ENCODE results near the gene ITGBL1.

The ITGBL1 gene

DNA sequence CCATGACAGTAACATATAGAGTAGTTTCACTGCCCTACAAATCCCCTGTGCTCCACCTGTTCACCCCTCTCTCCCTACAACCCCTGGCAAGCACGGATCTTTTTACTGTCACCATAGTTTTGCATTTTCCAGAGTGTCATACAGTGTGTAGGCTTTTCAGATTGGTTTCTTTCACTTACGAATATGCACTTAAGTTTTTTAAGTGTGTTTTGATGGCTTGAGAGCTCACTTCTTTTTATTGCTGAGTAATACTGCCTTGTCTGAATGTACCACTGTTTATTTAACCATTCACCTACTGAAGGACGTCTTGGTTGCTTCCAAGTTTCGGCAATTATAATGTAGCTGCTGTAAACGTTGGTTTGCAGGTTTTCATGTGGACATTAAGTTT is 175.1 kb downstream of the ITGBL1 start:
- H3K36me3 ChIP-seq (ENCODE audit: insufficient read depth, low read length): no peaks in the 10 kb centered on the region
- no peaks in the 10 kb centered on the region; the same call in 1 of the 2 replicates for H3K9me3 ChIP-seq (ENCODE audit: control insufficient read depth, insufficient read depth, low read length)
- H3K9ac ChIP-seq (ENCODE audit: low read depth, low read length): no peak overlapping the region
- H3K4me1 ChIP-seq (ENCODE audit: insufficient read depth, low read length): peaks cover 14% of the 10 kb centered on the region

DNA sequence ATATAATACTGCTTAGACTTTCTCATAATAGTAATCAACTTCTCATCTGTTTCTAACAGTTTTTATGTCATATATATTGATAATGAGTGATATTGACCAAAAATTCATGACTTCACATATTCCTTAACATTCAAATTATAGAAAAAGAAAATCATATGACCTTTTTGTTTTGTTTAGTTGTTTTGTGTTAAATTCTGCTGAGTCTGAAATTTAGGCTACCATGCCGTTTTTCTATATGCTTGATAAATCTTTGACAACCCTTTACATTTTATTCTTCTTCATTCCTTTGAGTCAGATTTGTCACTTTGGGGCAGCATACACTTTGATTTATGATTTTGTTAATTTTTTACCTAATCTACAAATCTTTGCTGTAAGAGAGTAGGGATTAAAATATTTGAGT is 176.4 kb downstream of the ITGBL1 start:
- Histone ChIP-seq H3K9ac (ENCODE audit: low read depth, low read length) (no peak overlapping the region), H3K4me1 (ENCODE audit: insufficient read depth, low read length) (peaks cover 7% of the 10 kb centered on the region), H3K36me3 (ENCODE audit: insufficient read depth, low read length) (no peaks in the 10 kb centered on the region), H3K9me3 (ENCODE audit: control insufficient read depth, insufficient read depth, low read length) (no peaks in the 10 kb centered on the region; the same call in 1 of the 2 replicates)

GRCh38 chr13:101631395-101631794 is 178.9 kb downstream of the ITGBL1 start:
- no peaks in the 10 kb centered on the region for H3K36me3 ChIP-seq (ENCODE audit: insufficient read depth, low read length)
- H3K9me3 ChIP-seq (ENCODE audit: control insufficient read depth, insufficient read depth, low read length): no peaks in the 10 kb centered on the region; the same call in 1 of the 2 replicates
- no peaks in the 10 kb centered on the region for H3K4me1 ChIP-seq (ENCODE audit: insufficient read depth, low read length)
- no peak overlapping the region for H3K9ac ChIP-seq (ENCODE audit: low read depth, low read length)

DNA sequence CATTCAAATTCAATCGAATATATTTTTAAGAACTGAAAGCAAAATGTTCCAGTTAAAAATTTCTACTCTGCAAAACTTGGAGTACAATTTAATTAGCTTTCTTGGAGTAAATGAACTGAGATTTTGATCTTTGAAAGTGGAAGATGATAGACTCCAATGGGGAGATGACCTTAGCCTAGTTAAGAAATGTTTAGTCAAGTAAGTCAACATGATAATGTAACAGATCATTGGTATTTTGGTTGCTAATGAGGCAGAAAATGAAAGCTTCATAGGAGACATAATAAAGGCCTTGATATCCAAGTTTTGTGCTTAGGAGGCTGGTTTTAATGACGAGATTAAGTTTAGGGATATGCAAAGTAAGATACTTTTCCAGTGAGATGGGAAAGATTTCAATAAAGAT is 181.7 kb downstream of the ITGBL1 start:
- Histone ChIP-seq H3K4me1 (ENCODE audit: insufficient read depth, low read length) (no peaks in the 10 kb centered on the region), H3K9me3 (ENCODE audit: control insufficient read depth, insufficient read depth, low read length) (no peaks in the 10 kb centered on the region), H3K36me3 (ENCODE audit: insufficient read depth, low read length) (no peaks in the 10 kb centered on the region), H3K9ac (ENCODE audit: low read depth, low read length) (no peak overlapping the region)

DNA sequence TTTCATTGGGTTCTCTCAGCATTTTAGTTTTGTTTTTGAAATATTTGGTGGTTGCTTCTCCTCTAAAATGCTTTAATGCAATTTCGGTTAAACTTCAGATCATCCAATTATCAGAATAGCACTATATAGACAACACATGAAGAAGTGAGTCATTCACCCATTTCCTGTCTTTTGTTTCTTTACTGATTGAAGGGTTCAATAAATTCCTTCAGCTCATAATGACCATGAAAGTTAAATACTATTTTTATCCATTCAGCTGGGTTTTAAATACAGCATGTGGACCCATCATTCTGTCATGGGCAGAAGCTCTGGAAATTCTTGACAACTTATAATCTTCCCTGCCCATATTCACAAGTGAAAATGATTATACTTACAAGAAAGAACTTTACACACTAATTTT is 187.2 kb downstream of the ITGBL1 start:
- Histone ChIP-seq H3K36me3 (ENCODE audit: insufficient read depth, low read length) (no peaks in the 10 kb centered on the region), H3K9ac (ENCODE audit: low read depth, low read length) (no peak overlapping the region), H3K9me3 (ENCODE audit: control insufficient read depth, insufficient read depth, low read length) (no peaks in the 10 kb centered on the region), H3K4me1 (ENCODE audit: insufficient read depth, low read length) (no peaks in the 10 kb centered on the region; the same call in 1 of the 2 replicates)

- H3K4me1 ChIP-seq (ENCODE audit: insufficient read depth, low read length): no peaks in the 10 kb centered on the region; the same call in 1 of the 2 replicates
- H3K9ac ChIP-seq (ENCODE audit: low read depth, low read length): no peak overlapping the region
- H3K36me3 ChIP-seq (ENCODE audit: insufficient read depth, low read length): no peaks in the 10 kb centered on the region
- no peaks in the 10 kb centered on the region for H3K9me3 ChIP-seq (ENCODE audit: control insufficient read depth, insufficient read depth, low read length)
Measured at GRCh38 chr13:101640788-101641400, 188.4 kb downstream of the ITGBL1 start.

- Histone ChIP-seq H3K4me1 (ENCODE audit: insufficient read depth, low read length) (no peaks in the 10 kb centered on the region), H3K9me3 (ENCODE audit: control insufficient read depth, insufficient read depth, low read length) (no peaks in the 10 kb centered on the region), H3K36me3 (ENCODE audit: insufficient read depth, low read length) (no peaks in the 10 kb centered on the region), H3K9ac (ENCODE audit: low read depth, low read length) (no peak overlapping the region)
Measured at GRCh38 chr13:101645871-101646270, 193.4 kb downstream of the ITGBL1 start.

GRCh38 chr13:101647760-101648159 is 195.3 kb downstream of the ITGBL1 start:
- H3K9me3 ChIP-seq (ENCODE audit: control insufficient read depth, insufficient read depth, low read length): no peaks in the 10 kb centered on the region; the same call in 1 of the 2 replicates
- no peak overlapping the region for H3K9ac ChIP-seq (ENCODE audit: low read depth, low read length)
- H3K4me1 ChIP-seq (ENCODE audit: insufficient read depth, low read length): no peaks in the 10 kb centered on the region

DNA sequence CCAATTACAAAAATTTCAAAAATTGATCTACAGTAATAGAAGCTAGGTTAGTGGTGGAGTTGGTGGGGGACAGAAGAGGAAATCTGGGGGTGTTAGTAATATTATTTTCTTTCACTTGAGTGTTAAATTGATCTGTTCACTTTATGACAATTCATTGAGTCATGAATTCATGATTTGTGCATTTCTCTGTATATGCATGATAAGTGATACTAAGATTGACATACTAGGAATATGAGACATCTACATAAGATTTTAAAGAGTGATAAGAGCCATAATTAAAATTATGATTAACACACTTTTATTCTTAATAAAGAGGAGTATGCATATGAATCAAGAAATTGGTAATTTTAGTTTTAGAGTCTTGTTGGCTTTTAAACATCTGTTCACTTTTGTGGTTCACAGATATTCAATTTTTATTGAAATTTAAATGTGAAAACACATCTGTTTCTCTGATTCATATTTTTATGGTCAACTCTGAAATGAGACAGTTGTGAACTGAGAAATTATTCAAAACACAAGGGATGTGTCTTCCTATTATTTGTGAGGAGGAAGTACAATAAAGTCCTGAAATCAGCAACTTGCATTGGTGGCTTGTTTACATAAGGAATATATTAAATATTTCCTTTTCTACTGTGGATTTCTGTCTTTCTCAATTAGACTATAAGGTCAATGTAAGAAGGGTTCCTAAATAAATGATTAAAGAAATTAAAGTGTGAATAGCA is 196.5 kb downstream of the ITGBL1 start:
- Histone ChIP-seq H3K9ac (ENCODE audit: low read depth, low read length) (no peak overlapping the region), H3K9me3 (ENCODE audit: control insufficient read depth, insufficient read depth, low read length) (no peaks in the 10 kb centered on the region; the same call in 1 of the 2 replicates), H3K4me1 (ENCODE audit: insufficient read depth, low read length) (no peaks in the 10 kb centered on the region), H3K36me3 (ENCODE audit: insufficient read depth, low read length) (no peaks in the 10 kb centered on the region)

More at GRCh38 chr13:101647760-101648159, 195.3 kb downstream of the ITGBL1 start:
- no peaks in the 10 kb centered on the region for H3K36me3 ChIP-seq (ENCODE audit: insufficient read depth, low read length)

GRCh38 chr13:101649488-101650126 is 197.1 kb downstream of the ITGBL1 start:
- no peaks in the 10 kb centered on the region for H3K4me1 ChIP-seq (ENCODE audit: insufficient read depth, low read length)
- no peaks in the 10 kb centered on the region; the same call in 1 of the 2 replicates for H3K9me3 ChIP-seq (ENCODE audit: control insufficient read depth, insufficient read depth, low read length)
- H3K9ac ChIP-seq (ENCODE audit: low read depth, low read length): no peak overlapping the region
- H3K36me3 ChIP-seq (ENCODE audit: insufficient read depth, low read length): no peaks in the 10 kb centered on the region

- Histone ChIP-seq H3K9ac (ENCODE audit: low read depth, low read length) (no peak overlapping the region), H3K36me3 (ENCODE audit: insufficient read depth, low read length) (no peaks in the 10 kb centered on the region), H3K4me1 (ENCODE audit: insufficient read depth, low read length) (no peaks in the 10 kb centered on the region), H3K9me3 (ENCODE audit: control insufficient read depth, insufficient read depth, low read length) (no peaks in the 10 kb centered on the region; the same call in 1 of the 2 replicates)
Measured at GRCh38 chr13:101654883-101655282, 202.4 kb downstream of the ITGBL1 start.

DNA sequence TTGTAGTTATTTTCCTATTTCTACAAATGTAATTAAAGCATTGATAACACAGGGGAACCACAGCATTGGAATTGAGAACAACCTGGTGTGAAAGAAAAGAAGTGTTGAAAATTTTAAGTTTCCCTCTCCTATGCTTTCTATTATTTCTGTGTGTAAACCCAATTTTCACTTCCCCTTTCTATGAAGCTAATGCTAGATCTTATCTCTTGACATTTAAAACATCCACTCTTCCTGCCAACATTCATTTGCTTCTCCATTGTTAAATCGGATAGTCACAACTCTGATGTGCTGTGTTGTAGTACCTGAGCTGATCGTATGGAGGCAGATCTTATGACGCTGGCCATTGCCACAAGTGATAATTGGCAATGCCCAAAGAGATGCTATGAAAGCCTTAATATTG is 203.0 kb downstream of the ITGBL1 start:
- Histone ChIP-seq H3K4me1 (ENCODE audit: insufficient read depth, low read length) (no peaks in the 10 kb centered on the region), H3K9ac (ENCODE audit: low read depth, low read length) (no peak overlapping the region), H3K36me3 (ENCODE audit: insufficient read depth, low read length) (no peaks in the 10 kb centered on the region), H3K9me3 (ENCODE audit: control insufficient read depth, insufficient read depth, low read length) (no peaks in the 10 kb centered on the region; the same call in 1 of the 2 replicates)

DNA sequence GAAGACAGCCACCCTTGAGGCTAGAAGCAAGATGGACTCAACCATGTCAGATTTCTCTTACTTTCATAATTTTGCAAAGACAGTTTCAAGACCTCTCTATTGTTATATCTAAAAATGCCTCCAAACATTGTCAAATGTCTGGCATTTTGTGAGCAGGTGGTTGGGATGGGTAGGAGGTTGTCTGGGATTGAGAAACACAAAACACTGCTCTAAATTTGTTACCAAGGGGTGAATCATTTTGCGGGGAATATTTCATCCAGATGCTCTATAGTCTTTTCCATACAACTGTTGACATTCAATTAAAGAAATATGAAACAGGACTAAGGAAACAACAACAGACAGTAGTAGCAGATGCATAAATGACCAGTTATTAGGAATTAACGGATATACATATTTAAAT is 208.2 kb downstream of the ITGBL1 start:
- Histone ChIP-seq H3K9me3 (ENCODE audit: control insufficient read depth, insufficient read depth, low read length) (no peaks in the 10 kb centered on the region), H3K4me1 (ENCODE audit: insufficient read depth, low read length) (no peaks in the 10 kb centered on the region), H3K36me3 (ENCODE audit: insufficient read depth, low read length) (no peaks in the 10 kb centered on the region), H3K9ac (ENCODE audit: low read depth, low read length) (no peak overlapping the region)

DNA sequence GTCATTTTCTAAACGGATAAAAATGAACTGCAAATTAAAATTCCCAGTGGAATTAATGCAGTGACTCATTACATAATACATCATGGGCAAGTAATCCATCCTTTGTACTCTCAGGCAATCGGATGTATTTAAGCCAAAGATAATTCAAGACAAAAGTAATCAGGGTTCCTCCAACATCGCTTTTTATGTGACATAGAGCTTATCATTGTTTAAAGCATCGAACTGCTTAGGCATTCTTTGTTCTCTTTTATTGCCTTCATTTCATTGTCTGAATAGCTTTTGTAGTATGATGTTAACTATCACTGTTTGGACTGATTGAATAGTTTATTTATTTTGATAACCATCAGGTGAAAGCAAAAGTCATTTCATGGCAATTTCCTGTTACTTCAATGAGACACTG is 209.4 kb downstream of the ITGBL1 start:
- Histone ChIP-seq H3K9me3 (ENCODE audit: control insufficient read depth, insufficient read depth, low read length) (no peaks in the 10 kb centered on the region), H3K36me3 (ENCODE audit: insufficient read depth, low read length) (no peaks in the 10 kb centered on the region), H3K4me1 (ENCODE audit: insufficient read depth, low read length) (no peaks in the 10 kb centered on the region), H3K9ac (ENCODE audit: low read depth, low read length) (no peak overlapping the region)

Data from ES-I3 (cell line).